ENCODE measurements around the gene ZP4.

GRCh38 chr1:237913345-237913744 is 22.6 kb upstream of the ZP4 start:
- TF ChIP-seq CTCF (IDR thresholded peaks at IDR 0.05; ENCODE audit: borderline replicate concordance, extremely low read depth, low read length, poor library complexity, severe bottlenecking) (no peak), EZH2 (IDR thresholded peaks at IDR 0.05; ENCODE audit: borderline replicate concordance, low read depth, low read length, severe bottlenecking) (no peak)

All from DND-41 (cell line).